SU-DHL-6 (cell line): Measurements from ENCODE around the gene COL5A1.

Experiments used
- H2AFZ ChIP-seq: fragments of 200-600 bp; sonication (generic); 2 replicates; pipeline ENCODE4 v1.6.1; 2014; ENCODE audit warnings: low read depth, mild to moderate bottlenecking, moderate library complexity, mixed read lengths, antibody characterized with exemption, low read length; ENCODE audit not compliant: severe bottlenecking
- H3F3A ChIP-seq: fragments of 200-600 bp; shearing (Covaris generic); 2 replicates; pipeline ENCODE4 v1.6.0; 2016; ENCODE audit warnings: antibody characterized with exemption, mild to moderate bottlenecking; ENCODE audit not compliant: insufficient read depth
- H3K27ac ChIP-seq: fragments of 200-600 bp; sonication (generic); 2 replicates; pipeline ENCODE4 v1.5.1; 2016; ENCODE audit warnings: low read depth, mild to moderate bottlenecking, low read length, moderate library complexity, mixed read lengths
- H3K27me3 ChIP-seq: fragments of 200-600 bp; sonication (generic), shearing (Covaris generic); 2 replicates; pipeline ENCODE4 v1.6.0; 2014; ENCODE audit warnings: mild to moderate bottlenecking, low read length
- H3K36me3 ChIP-seq: fragments of 200-600 bp; sonication (generic); 2 replicates; pipeline ENCODE4 v1.6.1; 2014; ENCODE audit warnings: mild to moderate bottlenecking, low read length, mixed read lengths
- H3K4me2 ChIP-seq: fragments of 300-600, 200-600 bp; shearing (Covaris generic), sonication (generic); 2 replicates; pipeline ENCODE4 v1.6.0; 2014; ENCODE audit warnings: low read length, low read depth, mild to moderate bottlenecking; ENCODE audit not compliant: poor library complexity, severe bottlenecking
- H3K4me3 ChIP-seq: fragments of 200-600 bp; sonication (generic); 2 replicates; pipeline ENCODE4 v1.5.1; 2014; ENCODE audit warnings: antibody characterized with exemption, low read length, mild to moderate bottlenecking, mixed read lengths; ENCODE audit not compliant: insufficient read depth, poor library complexity, severe bottlenecking
- H3K79me2 ChIP-seq: fragments of 200-600 bp; sonication (generic); 2 replicates; pipeline ENCODE4 v1.6.1; 2014; ENCODE audit warnings: mild to moderate bottlenecking, low read length, moderate library complexity; ENCODE audit not compliant: insufficient read depth
- H3K9ac ChIP-seq: fragments of 200-600 bp; sonication (generic); 2 replicates; pipeline ENCODE4 v1.7.0; 2014; ENCODE audit warnings: mild to moderate bottlenecking, low read length
- H3K9me2 ChIP-seq: fragments of 200-600 bp; sonication (generic); replicated peaks from 2 replicates; pipeline ENCODE4 v1.6.1; 2014; ENCODE audit warnings: low read length; ENCODE audit not compliant: insufficient read depth
- H3K9me3 ChIP-seq: fragments of 200-600 bp; sonication (generic); 2 replicates; pipeline ENCODE4 v1.6.1; 2014; ENCODE audit warnings: low read length, mixed read lengths; ENCODE audit not compliant: insufficient read depth
- H4K20me1 ChIP-seq: fragments of 200-600 bp; sonication (generic); 2 replicates; pipeline ENCODE4 v1.6.1; 2014; ENCODE audit warnings: low read depth, mild to moderate bottlenecking, antibody characterized with exemption, low read length, moderate library complexity, mixed read lengths
- CTCF ChIP-seq: fragments of 200-600 bp; sonication (generic); IDR thresholded peaks from one replicate; pipeline ENCODE4 v1.5.1; 2017; ENCODE audit warnings: antibody characterized with exemption, mild to moderate bottlenecking, low read length, moderate library complexity; ENCODE audit not compliant: insufficient read depth, poor library complexity, severe bottlenecking
- EZH2phosphoT487 ChIP-seq: fragments of 200-600 bp; sonication (generic), shearing (Covaris generic); conservative IDR thresholded peaks from 2 replicates; pipeline ENCODE4 v1.6.1; 2018; ENCODE audit warnings: mild to moderate bottlenecking, antibody characterized with exemption, low read length, moderate library complexity, mixed read lengths

The COL5A1 gene

DNA sequence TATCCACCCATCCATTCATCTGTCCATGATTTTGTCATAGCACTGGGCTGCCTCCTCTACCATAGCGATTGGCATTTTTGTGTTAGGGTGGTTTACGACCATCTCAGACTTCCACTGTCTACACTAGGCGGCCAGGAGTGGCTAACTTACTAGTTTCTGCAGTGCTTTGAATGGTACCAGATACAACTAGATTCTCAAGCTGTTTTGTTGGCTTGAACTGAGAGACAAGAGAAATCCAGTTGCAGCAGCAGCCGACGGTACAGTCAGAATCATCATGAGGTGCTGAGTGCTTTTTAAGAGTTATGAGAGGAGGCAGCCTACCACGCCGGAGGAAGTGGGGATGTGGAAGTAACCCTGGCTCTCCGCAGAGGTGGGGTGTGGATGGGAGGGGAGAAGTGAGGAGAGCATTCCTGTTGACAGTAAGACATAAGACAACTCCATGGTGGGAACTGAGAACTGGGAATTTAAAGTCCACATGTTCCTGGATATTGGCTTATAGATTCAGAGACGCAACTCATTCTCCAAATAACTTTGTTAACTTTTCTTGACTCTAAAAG, 27.9 kb downstream of the COL5A1 start:
- no peaks in the 10 kb centered on the region for H3K36me3 ChIP-seq
- H3K27ac ChIP-seq, result no peak overlapping the region

DNA sequence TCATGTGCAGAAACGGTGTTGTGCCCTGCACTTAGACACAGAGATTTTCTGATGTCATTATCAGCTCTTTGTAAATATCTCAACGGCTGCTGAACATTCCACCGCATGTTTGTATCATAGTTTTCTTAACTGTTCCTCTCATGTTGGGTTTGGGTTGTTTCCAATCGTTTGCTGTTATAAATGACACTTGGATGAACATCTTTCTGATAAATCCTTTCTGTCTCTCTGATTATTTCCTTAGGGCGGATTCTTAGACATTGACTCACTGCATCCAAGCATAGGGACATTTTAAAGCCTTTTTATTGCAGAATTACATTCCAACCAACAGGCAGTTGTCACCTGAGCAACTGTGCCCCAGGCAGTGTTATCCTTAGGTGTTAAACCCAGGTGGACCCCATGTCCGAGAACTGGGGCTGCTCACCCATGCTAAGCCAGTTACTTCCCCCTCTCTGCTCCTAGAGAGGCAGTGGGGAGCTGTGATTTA, 28.5 kb downstream of the COL5A1 start:
- H3K36me3 ChIP-seq, result no peaks in the 10 kb centered on the region
- H3K4me2 ChIP-seq, result no peak overlapping the region
- no peaks in the 10 kb centered on the region for H4K20me1 ChIP-seq
- H2AFZ ChIP-seq, result no peak overlapping the region
- no peaks in the 10 kb centered on the region for H3K9me2 ChIP-seq
- H3F3A ChIP-seq, result no peaks in the 10 kb centered on the region
- H3K9me3 ChIP-seq, result no peaks in the 10 kb centered on the region
- H3K9ac ChIP-seq, result no peak overlapping the region
- no peaks in the 10 kb centered on the region; the same call in 1 of the 2 replicates for H3K27me3 ChIP-seq
- no peaks in the 10 kb centered on the region for H3K79me2 ChIP-seq
- TF ChIP-seq EZH2phosphoT487, result no peak
- no peak for TF ChIP-seq CTCF
- no peak overlapping the region for H3K4me3 ChIP-seq
- no peak overlapping the region for H3K27ac ChIP-seq

More for the DNA sequence above, 27.9 kb downstream of the COL5A1 start:
- no peaks in the 10 kb centered on the region for H3K79me2 ChIP-seq
- no peaks in the 10 kb centered on the region; the same call in 1 of the 2 replicates for H3K27me3 ChIP-seq
- H3F3A ChIP-seq, result no peaks in the 10 kb centered on the region
- H2AFZ ChIP-seq, result no peak overlapping the region
- TF ChIP-seq EZH2phosphoT487, result no peak
- no peaks in the 10 kb centered on the region for H3K9me2 ChIP-seq
- H3K9me3 ChIP-seq, result no peaks in the 10 kb centered on the region
- no peak overlapping the region for H3K4me2 ChIP-seq
- no peak overlapping the region for H3K9ac ChIP-seq
- no peak overlapping the region for H3K4me3 ChIP-seq
- H4K20me1 ChIP-seq, result no peaks in the 10 kb centered on the region

DNA sequence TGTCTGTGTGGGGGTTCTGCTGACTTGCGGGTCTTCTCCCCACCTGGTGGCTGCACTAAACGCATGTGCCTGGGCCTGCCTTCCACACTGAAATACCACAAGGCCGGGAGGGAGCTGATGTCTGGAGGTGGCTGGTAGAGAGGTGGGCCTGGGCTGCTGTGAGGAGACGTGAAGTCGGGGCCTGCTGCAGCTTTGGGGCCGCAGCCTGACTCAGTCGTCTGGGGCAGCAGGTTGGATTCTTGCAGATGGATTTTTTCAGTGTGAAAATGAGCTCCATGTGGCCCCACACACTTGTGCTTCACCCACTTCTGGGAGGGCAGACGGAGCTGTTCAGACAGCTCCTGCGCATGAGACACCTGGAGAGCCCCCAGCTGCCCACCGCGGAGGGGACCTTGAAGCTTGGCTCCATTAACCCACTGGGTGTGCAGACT, 29.3 kb downstream of the COL5A1 start:
- Histone ChIP-seq H3K79me2 (no peaks in the 10 kb centered on the region), H2AFZ (no peak overlapping the region), H3K9me2 (no peaks in the 10 kb centered on the region), H4K20me1 (no peaks in the 10 kb centered on the region), H3K9me3 (no peaks in the 10 kb centered on the region), H3K36me3 (no peaks in the 10 kb centered on the region), H3F3A (no peaks in the 10 kb centered on the region), H3K4me3 (no peak overlapping the region), H3K27me3 (no peaks in the 10 kb centered on the region; the same call in 1 of the 2 replicates), H3K27ac (no peak overlapping the region), H3K4me2 (no peak overlapping the region), H3K9ac (no peak overlapping the region)
- TF ChIP-seq EZH2phosphoT487, result no peak
- no peak for TF ChIP-seq CTCF

GRCh38 chr9:134671341-134672113, 29.9 kb downstream of the COL5A1 start:
- Histone ChIP-seq H3K4me3 (no peak overlapping the region), H3F3A (no peaks in the 10 kb centered on the region), H3K9me2 (no peaks in the 10 kb centered on the region), H3K36me3 (no peaks in the 10 kb centered on the region), H3K4me2 (no peak overlapping the region), H3K79me2 (no peaks in the 10 kb centered on the region), H3K9me3 (no peaks in the 10 kb centered on the region), H4K20me1 (no peaks in the 10 kb centered on the region), H3K27me3 (no peaks in the 10 kb centered on the region; the same call in 1 of the 2 replicates), H3K27ac (no peak overlapping the region), H2AFZ (no peak overlapping the region), H3K9ac (no peak overlapping the region)
- no peak for TF ChIP-seq EZH2phosphoT487
- no peak for TF ChIP-seq CTCF
